Liver (tissue), 9 donors: Measurements from ENCODE around the gene IGF1R. TPM values are rescaled to one million over a fixed set of nuclear protein-coding genes. Genes with fewer than 3 reads are reported as not detected.

Experiments used
- DNase-seq: peaks from one replicate; pipeline ENCODE4 v3.0.0-alpha.2; 2017; ENCODE audit warnings: low spot score
- H3K27ac ChIP-seq, 2 donors: one replicate each; pipeline ENCODE4 v1.7.0; 2013; ENCODE audit warnings: inconsistent platforms in 2 of 2, low read length in 2 of 2, control low read depth in 1 of 2, low read depth in 1 of 2, mild to moderate bottlenecking in 1 of 2
- H3K27me3 ChIP-seq, 4 donors: one replicate each; pipeline versions ENCODE4 v1.6.1 to v1.7.0; 2013; ENCODE audit warnings: low read length in 3 of 4, inconsistent platforms in 1 of 4, mild to moderate bottlenecking in 1 of 4, moderate library complexity in 1 of 4; ENCODE audit not compliant: control insufficient read depth in 4 of 4, insufficient read depth in 4 of 4
- H3K36me3 ChIP-seq, 4 donors: one replicate each; pipeline versions ENCODE4 v1.6.1 to v1.7.0; 2013; ENCODE audit warnings: low read length in 3 of 4, mild to moderate bottlenecking in 3 of 4, low read depth in 1 of 4, moderate library complexity in 1 of 4; ENCODE audit not compliant: control insufficient read depth in 4 of 4, insufficient read depth in 3 of 4
- H3K4me1 ChIP-seq, 4 donors: one replicate each; pipeline versions ENCODE4 v1.6.1 to v1.7.0; 2013; ENCODE audit warnings: low read length in 3 of 4, mild to moderate bottlenecking in 3 of 4, moderate library complexity in 1 of 4; ENCODE audit not compliant: control insufficient read depth in 4 of 4, insufficient read depth in 4 of 4
- H3K4me3 ChIP-seq, 3 donors: one replicate each; pipeline versions ENCODE4 v1.6.1 to v1.7.0; 2013; ENCODE audit warnings: low read length in 3 of 3, control low read depth in 1 of 3, low read depth in 1 of 3, mild to moderate bottlenecking in 1 of 3
- H3K9ac ChIP-seq, 2 donors: one replicate each; pipeline ENCODE4 v1.7.0; 2013; ENCODE audit warnings: low read length in 2 of 2, mild to moderate bottlenecking in 2 of 2, moderate library complexity in 2 of 2, control low read depth in 1 of 2, low read depth in 1 of 2
- H3K9me3 ChIP-seq, 4 donors: one replicate each; pipeline versions ENCODE4 v1.6.1 to v1.7.0; 2013; ENCODE audit warnings: low read length in 3 of 4; ENCODE audit not compliant: control insufficient read depth in 4 of 4
- EGR1 ChIP-seq, 2 donors: IDR thresholded peaks; 2 replicates each; pipeline ENCODE4 v1.6.1; 2016 to 2018; ENCODE audit warnings: antibody characterized with exemption in 2 of 2, low read depth in 2 of 2
- FOXA1 ChIP-seq: IDR thresholded peaks from 2 replicates; pipeline ENCODE4 v1.6.1; 2016; ENCODE audit warnings: antibody characterized with exemption
- FOXA2 ChIP-seq: IDR thresholded peaks from 2 replicates; pipeline ENCODE4 v1.6.1; 2016; ENCODE audit warnings: antibody characterized with exemption
- GABPA ChIP-seq, 2 donors: IDR thresholded peaks in 1 of 2; conservative IDR thresholded peaks in 1 of 2; 2 replicates each; pipeline ENCODE4 v1.6.1; 2016; ENCODE audit warnings: antibody characterized with exemption in 2 of 2, mild to moderate bottlenecking in 1 of 2, moderate library complexity in 1 of 2
- HNF4A ChIP-seq, 2 donors: conservative IDR thresholded peaks; 2 replicates each; pipeline ENCODE4 v1.6.1; 2016; ENCODE audit warnings: antibody characterized with exemption in 2 of 2, mild to moderate bottlenecking in 2 of 2
- HNF4G ChIP-seq: IDR thresholded peaks from 2 replicates; pipeline ENCODE4 v1.6.1; 2016; ENCODE audit warnings: antibody characterized with exemption
- JUND ChIP-seq, 2 donors: IDR thresholded peaks; 2 replicates each; pipeline ENCODE4 v1.6.1; 2016; ENCODE audit warnings: antibody characterized with exemption in 2 of 2
- NR2F2 ChIP-seq: IDR thresholded peaks from 2 replicates; pipeline ENCODE4 v1.6.1; 2016; ENCODE audit warnings: antibody characterized with exemption
- RAD21 ChIP-seq, 2 donors: IDR thresholded peaks; 2 replicates each; pipeline ENCODE4 v1.6.1; 2016; ENCODE audit warnings: antibody characterized with exemption in 2 of 2, mild to moderate bottlenecking in 2 of 2
- RXRA ChIP-seq, 2 donors: IDR thresholded peaks; 2 replicates each; pipeline ENCODE4 v1.6.1; 2017 to 2018; ENCODE audit warnings: antibody characterized with exemption in 2 of 2, mild to moderate bottlenecking in 1 of 2
- SP1 ChIP-seq: IDR thresholded peaks from 2 replicates; pipeline ENCODE4 v1.6.1; 2018; ENCODE audit warnings: antibody characterized with exemption, mild to moderate bottlenecking
- TAF1 ChIP-seq: conservative IDR thresholded peaks from 2 replicates; pipeline ENCODE4 v1.6.1; 2016; ENCODE audit warnings: antibody characterized with exemption, mild to moderate bottlenecking
- YY1 ChIP-seq: IDR thresholded peaks from 2 replicates; pipeline ENCODE4 v1.6.1; 2016; ENCODE audit warnings: antibody characterized with exemption, mild to moderate bottlenecking
- WGBS: extraction: QIAGEN DNeasy Blood & Tissue Kit; methylation state at CpG from one replicate; pipeline ENCODE4 v1.1.7; 2013; 5-methylcytosine and 5-hydroxymethylcytosine counted together
- polyA plus RNA-seq, 2 donors: library from polyadenylated mRNA; stranded (reverse) in 1 of 2; unstranded in 1 of 2; fragments of 200-250 nt in 1 of 2; fragments of >200 nt in 1 of 2; fragmentation: Nextera tagmentation in 1 of 2; extraction: Ambion mirVana in 1 of 2; gene quantifications; one replicate each; pipeline versions ENCODE4 v1.2.1 to v1.2.3, GENCODE V29; 2013 to 2015
- total RNA-seq, 2 donors: library from RNA; depleted of rRNA; stranded (reverse); fragments of >200 nt; gene quantifications; one replicate each; pipeline ENCODE4 v1.2.3, GENCODE V29; 2014
- TF ChIP-seq, protein P1 (sequence below): IDR thresholded peaks from 2 replicates; pipeline ENCODE4 v1.6.1; 2016; ENCODE audit warnings: antibody characterized with exemption
- TF ChIP-seq, protein P2 (sequence below): IDR thresholded peaks from 2 replicates; pipeline ENCODE4 v1.6.1; 2016; ENCODE audit warnings: antibody characterized with exemption
- TF ChIP-seq, protein P3 (sequence below): fragments of 150-350 bp; IDR thresholded peaks from 2 replicates; pipeline ENCODE4 v1.5.1; 2017; ENCODE audit warnings: improper control_type of control experiment, low read depth, low read length; ENCODE audit not compliant: missing input control
- TF ChIP-seq, protein P4 (sequence below): IDR thresholded peaks from 2 replicates; pipeline ENCODE4 v1.6.1; 2016; ENCODE audit warnings: antibody characterized with exemption
- TF ChIP-seq, protein P5 (sequence below): IDR thresholded peaks from 2 replicates; pipeline ENCODE4 v1.6.1; 2016; ENCODE audit warnings: antibody characterized with exemption, mild to moderate bottlenecking
- donor health status: healthy.
- donor health status: healthy.
- donor health status: healthy.
- donor health status: healthy.
- donor health status: healthy.

Gene IGF1R
- total and polyA plus RNA-seq, 4 donors: 0.69 to 10.3 (median 3.2) TPM

DNA sequence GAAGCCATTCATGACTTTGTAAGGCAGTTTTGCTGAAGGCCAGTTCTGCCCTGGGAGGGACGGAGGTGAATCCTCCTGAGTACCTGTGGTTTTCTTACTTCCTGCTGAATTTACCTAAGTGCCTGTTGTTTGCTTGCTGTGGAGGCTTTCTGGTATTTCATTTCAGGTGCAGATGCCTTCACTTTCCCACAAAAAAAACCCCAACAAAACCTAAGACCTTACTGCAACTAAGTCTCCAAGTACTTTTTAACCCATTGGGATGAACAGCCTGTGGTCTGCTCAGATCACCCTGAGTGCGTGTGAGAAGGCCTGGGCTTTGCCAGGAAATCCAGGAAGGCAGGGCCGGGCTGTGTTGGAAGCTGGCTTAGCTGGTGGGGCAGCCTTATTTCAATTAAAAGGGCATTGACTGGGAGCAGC is 65.3 kb downstream of the IGF1R start:
- H3K9ac ChIP-seq: no peak overlapping the region
- H3K36me3 ChIP-seq: no peaks in the 10 kb centered on the region
- no peak overlapping the region for H3K27ac ChIP-seq
- 66% methylated on average over 3 of the region's 3 CpGs for WGBS
- H3K27me3 ChIP-seq: no peaks in the 10 kb centered on the region
- peaks cover 0 to 3% (median 0%) of the 10 kb centered on the region in 4 donors for H3K4me1 ChIP-seq
- no peak for DNase-seq
- TF ChIP-seq, protein P1, sequence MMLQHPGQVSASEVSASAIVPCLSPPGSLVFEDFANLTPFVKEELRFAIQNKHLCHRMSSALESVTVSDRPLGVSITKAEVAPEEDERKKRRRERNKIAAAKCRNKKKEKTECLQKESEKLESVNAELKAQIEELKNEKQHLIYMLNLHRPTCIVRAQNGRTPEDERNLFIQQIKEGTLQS: no peak
- TF ChIP-seq HNF4G (no peak), RXRA (IDR thresholded peaks at IDR 0.05) (no peak), YY1 (no peak), TAF1 (no peak), JUND (IDR thresholded peaks at IDR 0.05) (no peak), NR2F2 (no peak), HNF4A (conservative IDR thresholded peaks at IDR 0.05) (no peak), FOXA2 (no peak), RAD21 (IDR thresholded peaks at IDR 0.05) (no peak), FOXA1 (no peak), GABPA (IDR thresholded peaks at IDR 0.05 in 1 of 2, conservative IDR thresholded peaks at IDR 0.05 in 1 of 2) (no peak), EGR1 (IDR thresholded peaks at IDR 0.05; ENCODE audit: low read depth in 2 of 2) (no peak), SP1 (no peak)
- TF ChIP-seq, protein P2, sequence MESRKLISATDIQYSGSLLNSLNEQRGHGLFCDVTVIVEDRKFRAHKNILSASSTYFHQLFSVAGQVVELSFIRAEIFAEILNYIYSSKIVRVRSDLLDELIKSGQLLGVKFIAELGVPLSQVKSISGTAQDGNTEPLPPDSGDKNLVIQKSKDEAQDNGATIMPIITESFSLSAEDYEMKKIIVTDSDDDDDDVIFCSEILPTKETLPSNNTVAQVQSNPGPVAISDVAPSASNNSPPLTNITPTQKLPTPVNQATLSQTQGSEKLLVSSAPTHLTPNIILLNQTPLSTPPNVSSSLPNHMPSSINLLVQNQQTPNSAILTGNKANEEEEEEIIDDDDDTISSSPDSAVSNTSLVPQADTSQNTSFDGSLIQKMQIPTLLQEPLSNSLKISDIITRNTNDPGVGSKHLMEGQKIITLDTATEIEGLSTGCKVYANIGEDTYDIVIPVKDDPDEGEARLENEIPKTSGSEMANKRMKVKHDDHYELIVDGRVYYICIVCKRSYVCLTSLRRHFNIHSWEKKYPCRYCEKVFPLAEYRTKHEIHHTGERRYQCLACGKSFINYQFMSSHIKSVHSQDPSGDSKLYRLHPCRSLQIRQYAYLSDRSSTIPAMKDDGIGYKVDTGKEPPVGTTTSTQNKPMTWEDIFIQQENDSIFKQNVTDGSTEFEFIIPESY: no peak
- TF ChIP-seq, protein P3, sequence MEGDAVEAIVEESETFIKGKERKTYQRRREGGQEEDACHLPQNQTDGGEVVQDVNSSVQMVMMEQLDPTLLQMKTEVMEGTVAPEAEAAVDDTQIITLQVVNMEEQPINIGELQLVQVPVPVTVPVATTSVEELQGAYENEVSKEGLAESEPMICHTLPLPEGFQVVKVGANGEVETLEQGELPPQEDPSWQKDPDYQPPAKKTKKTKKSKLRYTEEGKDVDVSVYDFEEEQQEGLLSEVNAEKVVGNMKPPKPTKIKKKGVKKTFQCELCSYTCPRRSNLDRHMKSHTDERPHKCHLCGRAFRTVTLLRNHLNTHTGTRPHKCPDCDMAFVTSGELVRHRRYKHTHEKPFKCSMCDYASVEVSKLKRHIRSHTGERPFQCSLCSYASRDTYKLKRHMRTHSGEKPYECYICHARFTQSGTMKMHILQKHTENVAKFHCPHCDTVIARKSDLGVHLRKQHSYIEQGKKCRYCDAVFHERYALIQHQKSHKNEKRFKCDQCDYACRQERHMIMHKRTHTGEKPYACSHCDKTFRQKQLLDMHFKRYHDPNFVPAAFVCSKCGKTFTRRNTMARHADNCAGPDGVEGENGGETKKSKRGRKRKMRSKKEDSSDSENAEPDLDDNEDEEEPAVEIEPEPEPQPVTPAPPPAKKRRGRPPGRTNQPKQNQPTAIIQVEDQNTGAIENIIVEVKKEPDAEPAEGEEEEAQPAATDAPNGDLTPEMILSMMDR: no peak
- TF ChIP-seq, protein P4, sequence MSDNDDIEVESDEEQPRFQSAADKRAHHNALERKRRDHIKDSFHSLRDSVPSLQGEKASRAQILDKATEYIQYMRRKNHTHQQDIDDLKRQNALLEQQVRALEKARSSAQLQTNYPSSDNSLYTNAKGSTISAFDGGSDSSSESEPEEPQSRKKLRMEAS: no peak
- TF ChIP-seq, protein P5, sequence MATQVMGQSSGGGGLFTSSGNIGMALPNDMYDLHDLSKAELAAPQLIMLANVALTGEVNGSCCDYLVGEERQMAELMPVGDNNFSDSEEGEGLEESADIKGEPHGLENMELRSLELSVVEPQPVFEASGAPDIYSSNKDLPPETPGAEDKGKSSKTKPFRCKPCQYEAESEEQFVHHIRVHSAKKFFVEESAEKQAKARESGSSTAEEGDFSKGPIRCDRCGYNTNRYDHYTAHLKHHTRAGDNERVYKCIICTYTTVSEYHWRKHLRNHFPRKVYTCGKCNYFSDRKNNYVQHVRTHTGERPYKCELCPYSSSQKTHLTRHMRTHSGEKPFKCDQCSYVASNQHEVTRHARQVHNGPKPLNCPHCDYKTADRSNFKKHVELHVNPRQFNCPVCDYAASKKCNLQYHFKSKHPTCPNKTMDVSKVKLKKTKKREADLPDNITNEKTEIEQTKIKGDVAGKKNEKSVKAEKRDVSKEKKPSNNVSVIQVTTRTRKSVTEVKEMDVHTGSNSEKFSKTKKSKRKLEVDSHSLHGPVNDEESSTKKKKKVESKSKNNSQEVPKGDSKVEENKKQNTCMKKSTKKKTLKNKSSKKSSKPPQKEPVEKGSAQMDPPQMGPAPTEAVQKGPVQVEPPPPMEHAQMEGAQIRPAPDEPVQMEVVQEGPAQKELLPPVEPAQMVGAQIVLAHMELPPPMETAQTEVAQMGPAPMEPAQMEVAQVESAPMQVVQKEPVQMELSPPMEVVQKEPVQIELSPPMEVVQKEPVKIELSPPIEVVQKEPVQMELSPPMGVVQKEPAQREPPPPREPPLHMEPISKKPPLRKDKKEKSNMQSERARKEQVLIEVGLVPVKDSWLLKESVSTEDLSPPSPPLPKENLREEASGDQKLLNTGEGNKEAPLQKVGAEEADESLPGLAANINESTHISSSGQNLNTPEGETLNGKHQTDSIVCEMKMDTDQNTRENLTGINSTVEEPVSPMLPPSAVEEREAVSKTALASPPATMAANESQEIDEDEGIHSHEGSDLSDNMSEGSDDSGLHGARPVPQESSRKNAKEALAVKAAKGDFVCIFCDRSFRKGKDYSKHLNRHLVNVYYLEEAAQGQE: no peak
- H3K9me3 ChIP-seq: peaks cover 0 to 11% (median 2%) of the 10 kb centered on the region in 4 donors
- no peak overlapping the region for H3K4me3 ChIP-seq
